GM21526 (cell line): Measurements from ENCODE around the gene HCFC1.
"Not testable (repeated sequence)": the region's sequence is repeated elsewhere in the genome, so short reads cannot be mapped to it uniquely, and the experiment has no call there.

ENCODE experiments used
- ATAC-seq: cut with Tn5 transposase; IDR thresholded peaks from one replicate; pipeline ENCODE4 v1.9.1; 2021; ENCODE audit warnings: moderate library complexity; ENCODE audit not compliant: unreplicated experiment, low FRiP score

Gene HCFC1

GRCh38 chrX:153980394-153980793 is 8.8 kb upstream of the HCFC1 start:
- not testable (repeated sequence) for ATAC-seq

DNA sequence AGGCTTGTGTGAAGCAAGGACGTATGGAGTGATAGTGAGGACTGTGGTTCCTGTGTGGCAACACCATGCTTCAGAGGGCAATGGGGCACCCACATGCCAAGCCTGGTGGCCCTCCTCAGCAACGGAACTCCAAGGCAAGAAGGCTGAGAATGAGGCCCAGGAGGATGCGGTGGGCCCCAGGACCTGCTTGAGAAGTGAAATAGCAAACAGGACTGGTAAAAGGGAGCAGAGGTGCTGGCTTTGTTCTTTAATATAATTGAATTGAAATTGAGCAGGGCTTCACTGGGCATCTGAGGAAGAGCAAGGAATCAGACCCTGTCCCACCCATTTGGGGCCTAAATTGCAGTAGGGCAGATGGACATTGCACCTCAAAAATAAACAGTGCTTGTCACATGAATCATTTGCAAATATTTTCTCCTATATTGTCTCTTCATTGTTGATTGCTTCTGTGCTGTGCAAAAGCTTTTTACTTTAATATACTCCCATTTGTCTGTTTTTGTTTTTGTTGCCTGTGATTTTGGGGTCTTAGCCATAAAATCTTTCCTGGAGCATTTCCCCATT is 3.2 kb upstream of the HCFC1 start:
- ATAC-seq = no peak

- ATAC-seq = no peak
Measured at GRCh38 chrX:153974003-153974725, 2.5 kb upstream of the HCFC1 start.

- no peak for ATAC-seq
Measured at GRCh38 chrX:153973127-153974002, 1.7 kb upstream of the HCFC1 start.

DNA sequence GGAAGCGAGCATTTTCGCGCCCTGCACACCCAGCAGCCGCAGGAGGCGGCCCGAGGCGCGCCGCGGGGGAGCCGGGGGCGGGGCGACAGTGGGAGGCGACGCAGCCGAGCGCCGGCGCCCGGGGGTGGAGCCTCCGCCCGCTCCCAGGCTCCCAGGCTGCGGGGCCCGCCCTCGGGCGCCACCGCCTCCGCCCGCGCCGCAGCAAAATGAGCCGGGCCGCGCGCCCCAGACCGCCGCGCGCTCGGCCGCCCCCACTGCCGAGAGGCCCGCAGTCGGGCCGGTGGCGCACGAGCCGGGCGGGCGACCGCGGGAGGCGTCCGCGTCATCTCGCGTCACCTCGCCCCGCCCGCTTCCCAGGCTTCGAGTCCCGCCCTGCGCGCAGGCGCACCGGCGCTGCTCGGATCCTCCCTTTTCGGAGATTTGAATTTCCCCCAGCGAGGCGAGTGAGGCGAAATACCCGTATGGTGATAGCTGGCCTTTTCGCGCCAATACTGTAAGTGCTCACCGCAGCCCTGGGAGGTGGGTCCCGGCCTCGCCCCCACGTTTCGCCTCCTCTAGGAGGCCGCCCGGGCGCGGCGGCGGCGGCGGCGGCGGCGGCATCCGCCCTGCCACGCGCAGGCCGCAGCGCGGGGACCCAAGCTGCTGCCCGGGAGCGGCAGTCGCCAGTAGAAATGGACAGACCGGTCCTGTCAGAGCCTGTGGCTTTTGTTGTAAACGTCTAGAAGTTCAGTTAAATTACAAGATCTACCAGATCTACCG is 929 bp upstream of the HCFC1 start, which contains the start of gene TMEM187:
Gene TMEM187 (plus strand): TSS at position 387 of the 759 bp plus-strand sequence. CDS start 9,309 bp downstream, outside the sequence.
- ATAC-seq = peak; percentile 47

GRCh38 chrX:153971124-153971449 is 531 bp downstream of the HCFC1 start:
- peak; percentile 39 for ATAC-seq

DNA sequence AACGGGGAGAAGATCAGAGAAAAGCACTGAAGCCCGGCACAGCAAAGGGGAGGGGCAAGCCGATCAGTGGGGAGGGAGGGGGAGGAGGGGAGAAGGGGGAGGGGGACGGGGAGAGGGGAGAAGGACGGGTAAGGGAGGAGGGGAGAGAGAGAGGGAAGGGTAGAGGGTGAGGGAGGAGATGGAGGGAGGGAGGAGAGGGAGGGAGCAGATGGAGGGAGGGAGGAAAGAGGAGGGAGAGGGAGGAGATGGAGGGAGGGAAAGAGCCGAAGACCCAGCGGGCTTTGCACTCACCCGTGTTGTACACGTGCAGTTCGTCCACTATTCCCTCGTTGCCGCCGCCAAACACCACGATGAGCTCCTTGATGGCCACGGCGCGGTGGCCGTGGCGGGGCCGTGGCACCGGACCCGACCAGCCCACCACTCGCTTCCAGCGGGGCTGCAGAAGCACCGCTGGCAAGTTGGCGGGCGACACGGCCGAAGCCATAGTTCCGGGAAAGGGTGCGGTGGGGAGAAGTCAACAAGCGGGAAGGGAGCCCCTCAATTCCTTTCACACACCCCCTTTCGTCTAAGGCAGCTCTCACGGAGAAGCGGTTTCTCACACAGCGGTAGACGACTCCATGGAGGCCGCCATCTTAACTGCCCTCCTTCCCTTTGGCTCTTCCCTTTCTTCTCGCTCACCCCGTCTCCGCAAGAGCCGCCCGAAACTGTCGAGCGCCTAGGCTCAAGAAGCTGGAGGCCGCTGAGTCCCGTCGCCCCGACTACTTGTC is 1.1 kb downstream of the HCFC1 start:
- ATAC-seq = peak; percentile 1

GRCh38 chrX:153969904-153970356 is 1.7 kb downstream of the HCFC1 start:
- no peak for ATAC-seq

- no peak for ATAC-seq
Measured at GRCh38 chrX:153969125-153969903, 2.3 kb downstream of the HCFC1 start.

- no peak for ATAC-seq
Measured at GRCh38 chrX:153968754-153969124, 2.9 kb downstream of the HCFC1 start.

GRCh38 chrX:153968255-153968654 is 3.4 kb downstream of the HCFC1 start:
- no peak for ATAC-seq

DNA sequence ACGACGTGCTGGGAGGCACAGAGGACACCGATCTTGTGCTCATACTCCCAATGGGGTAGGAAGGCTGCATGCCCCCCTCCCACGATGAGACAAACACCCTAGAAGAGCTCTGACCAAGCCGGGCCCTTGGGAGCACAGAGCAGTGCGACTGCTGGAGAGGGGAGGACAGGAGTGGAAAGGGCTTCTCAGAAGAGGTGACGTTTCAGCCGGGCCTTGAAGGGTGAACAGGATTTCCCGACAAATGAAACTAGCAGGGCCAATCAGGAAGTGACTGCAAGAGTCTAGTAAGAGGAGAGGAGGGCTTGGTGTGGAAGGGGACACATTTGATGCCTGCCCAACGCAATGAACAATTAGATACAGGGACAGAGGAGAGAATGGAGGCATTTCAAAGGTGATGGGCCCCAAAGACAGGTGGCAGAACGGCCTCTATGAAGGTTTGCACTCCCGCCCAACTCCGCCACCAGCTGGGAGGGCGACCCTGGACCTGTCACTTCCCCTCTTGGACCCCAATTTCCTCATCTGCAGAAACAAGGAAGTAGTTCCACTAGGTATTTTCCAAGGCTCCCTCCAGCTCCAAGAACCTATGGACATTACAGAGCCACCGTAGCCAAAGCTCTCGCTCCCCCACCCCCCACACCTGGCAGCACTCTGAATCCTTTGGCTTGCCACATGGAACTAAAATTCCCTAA is 3.9 kb downstream of the HCFC1 start:
- no peak for ATAC-seq

DNA sequence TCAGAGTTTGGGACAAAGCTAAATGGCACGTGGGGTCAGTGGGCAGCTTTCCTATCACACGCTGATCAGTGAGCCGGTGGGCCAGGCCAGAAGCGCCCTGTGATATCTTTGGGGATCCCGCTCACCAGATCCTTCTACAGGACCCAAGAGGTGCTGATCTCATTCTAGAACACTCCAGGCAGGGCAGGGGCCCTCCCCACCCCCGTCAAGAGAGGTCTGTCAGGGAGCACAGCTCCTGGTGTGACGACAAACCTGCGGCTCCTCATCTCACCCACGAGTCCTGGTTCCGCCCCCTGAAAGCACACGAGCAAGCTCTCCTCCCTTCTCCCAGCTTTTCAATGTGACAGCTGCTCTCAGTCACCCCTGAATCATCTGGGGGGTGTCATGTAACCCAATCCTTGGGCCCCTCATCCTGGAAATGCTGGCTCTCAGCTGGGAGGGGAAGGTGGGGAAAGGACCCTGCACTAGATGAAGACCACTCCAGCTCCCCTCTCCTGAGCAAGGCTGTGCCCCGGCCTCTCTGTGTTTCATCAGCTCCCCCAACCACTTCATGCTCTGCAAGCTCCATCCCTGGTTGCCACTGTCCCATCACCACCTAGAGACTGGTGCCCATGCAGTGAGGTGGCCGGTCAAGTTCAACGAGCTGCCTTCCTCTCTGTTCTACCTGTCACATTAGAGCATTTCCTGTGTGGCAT is 4.6 kb downstream of the HCFC1 start:
- no peak for ATAC-seq

GRCh38 chrX:153966283-153966688 is 5.3 kb downstream of the HCFC1 start:
- no peak for ATAC-seq

DNA sequence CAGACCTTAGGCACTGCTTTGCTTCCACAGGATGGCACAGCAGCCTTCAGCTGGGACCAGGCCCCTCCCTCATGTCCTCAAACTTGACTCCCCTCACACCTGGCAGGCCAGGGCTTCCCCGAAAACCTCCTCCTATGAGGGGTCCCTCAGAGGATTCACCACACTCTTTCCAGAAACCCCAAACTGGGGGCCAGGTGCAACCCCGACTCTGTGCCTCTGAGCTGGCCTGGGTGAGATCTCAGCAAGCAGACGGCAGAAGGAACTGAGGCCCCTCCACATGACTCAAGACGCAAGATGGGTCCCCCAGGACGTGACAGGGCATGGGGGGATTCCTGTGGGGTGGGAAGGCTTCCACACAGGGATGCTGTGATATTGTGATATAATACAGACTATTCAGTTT is 6.2 kb downstream of the HCFC1 start:
- ATAC-seq = no peak

- no peak for ATAC-seq
Measured at GRCh38 chrX:153964105-153964504, 7.5 kb downstream of the HCFC1 start.

- ATAC-seq = no peak
Measured at GRCh38 chrX:153963546-153963945, 8.1 kb downstream of the HCFC1 start.

DNA sequence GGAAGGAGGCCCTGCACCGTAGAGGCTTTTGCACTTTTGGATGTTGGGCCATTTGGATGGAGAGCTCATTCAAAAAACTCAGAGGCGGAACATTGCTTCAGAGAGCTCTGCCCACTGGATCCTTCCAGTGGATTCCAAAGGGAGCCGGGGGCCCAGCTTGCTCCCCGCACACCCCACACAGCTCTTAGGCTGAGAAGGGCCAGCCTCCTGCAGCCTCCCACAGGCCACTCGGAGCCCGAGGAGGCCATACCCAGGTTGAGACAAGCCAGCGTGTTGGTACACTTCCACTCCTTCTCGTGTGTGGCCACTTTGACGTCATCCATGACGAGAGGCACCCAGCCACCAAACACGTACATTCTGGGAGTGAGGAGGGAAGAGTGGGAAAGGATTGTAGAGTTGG is 10.3 kb downstream of the HCFC1 start:
- ATAC-seq = no peak
